Prostate gland (tissue), 2 donors: Measurements from ENCODE around the gene B4GALT1.

Experiments
- CTCF ChIP-seq, 4 experiments: fragments of 200-600 bp in 2 of 4; fragments of 450-650 bp in 2 of 4; sonication (generic) in 2 of 4; IDR thresholded peaks; 1 replicate in 3 of 4; 2 replicates in 1 of 4; pipeline ENCODE4 v1.5.1; 2016 to 2019; ENCODE audit warnings: antibody characterized with exemption in 4 of 4, mild to moderate bottlenecking in 2 of 4, moderate library complexity in 2 of 4
- POLR2A ChIP-seq: fragments of 450-650 bp; IDR thresholded peaks from one replicate; pipeline ENCODE4 v1.6.1; 2016; ENCODE audit warnings: antibody characterized with exemption, mild to moderate bottlenecking
- POLR2AphosphoS5 ChIP-seq: sonication (generic); formaldehyde crosslinking; IDR thresholded peaks from one replicate; pipeline ENCODE4 v1.6.1; 2017; ENCODE audit warnings: antibody characterized with exemption

GRCh38 chr9:33155393-33155792 is 11.7 kb downstream of the B4GALT1 start:
- TF ChIP-seq POLR2A: no peak
- no peak for TF ChIP-seq CTCF (IDR thresholded peaks at IDR 0.05)
- no peak for TF ChIP-seq POLR2AphosphoS5
